Measurements from ENCODE around the gene NPAS1. TPM values are rescaled to one million over a fixed set of nuclear protein-coding genes. Genes with fewer than 3 reads are reported as not detected.
"Not testable (repeated sequence)": the region's sequence is repeated elsewhere in the genome, so short reads cannot be mapped to it uniquely, and the experiment has no call there.

Gene NPAS1
- total and polyA plus RNA-seq, 5 experiments from 2014 or later: 0.16 to 1.1 (median 0.60) TPM

GRCh38 chr19:47044946-47045866 lies 25.6 kb downstream of the NPAS1 start:
- H3K27ac Mint-ChIP-seq: no peak overlapping the region
- no peak overlapping the region for H3K4me3 Mint-ChIP-seq
- POLR2A ChIA-PET: interaction anchor here (0.5 kb wide), 1 partner anchor 87 kb away, joined by 5 read pairs; no protein-coding TSS in a partner anchor
- peaks cover 0 to 6% (median 0%) of the 10 kb centered on the region in 3 donors for H3K36me3 Mint-ChIP-seq
- peaks cover 11 to 24% (median 19%) of the 10 kb centered on the region in 4 donors for H3K4me1 Mint-ChIP-seq
- no peaks in the 10 kb centered on the region for H3K27me3 Mint-ChIP-seq
- DNase-seq (no peak), ATAC-seq (no peak)
- no peaks in the 10 kb centered on the region for H3K9me3 Mint-ChIP-seq

GRCh38 chr19:47045867-47046470 lies 26.3 kb downstream of the NPAS1 start:
- ATAC-seq (no peak), DNase-seq (no peak)
- Mint-ChIP-seq H3K27ac (peak overlapping the region in 3 of 10 donors; percentile 40 to 77 (median 65)), H3K4me3 (peak overlapping the region in 1 of 10 donors; percentile 15), H3K9me3 (no peaks in the 10 kb centered on the region), H3K4me1 (peaks cover 11 to 24% (median 19%) of the 10 kb centered on the region in 4 donors), H3K27me3 (no peaks in the 10 kb centered on the region), H3K36me3 (peaks cover 0 to 6% (median 0%) of the 10 kb centered on the region in 3 donors)
- POLR2A ChIA-PET: no interaction called here

GRCh38 chr19:47047272-47047762 lies 27.7 kb downstream of the NPAS1 start:
- H3K4me3 Mint-ChIP-seq: peak overlapping the region; percentile 89 to 98 (median 95)
- peak overlapping the region; percentile 8 to 96 (median 78) for H3K27ac Mint-ChIP-seq
- H3K4me1 Mint-ChIP-seq: peaks cover 11 to 24% (median 19%) of the 10 kb centered on the region in 4 donors
- H3K27me3 Mint-ChIP-seq: no peaks in the 10 kb centered on the region
- peaks cover 0 to 2% (median 0%) of the 10 kb centered on the region in 3 donors for H3K36me3 Mint-ChIP-seq
- ATAC-seq: no peak
- POLR2A ChIA-PET: interaction anchor here (0.9 to 2.7 kb wide), 5 partner anchors 9 to 192 kb away, joined by 3 to 19 read pairs (median 6); partner anchors contain the start of gene ZC3H4
- DNase-seq: no peak
- H3K9me3 Mint-ChIP-seq: no peaks in the 10 kb centered on the region

DNA sequence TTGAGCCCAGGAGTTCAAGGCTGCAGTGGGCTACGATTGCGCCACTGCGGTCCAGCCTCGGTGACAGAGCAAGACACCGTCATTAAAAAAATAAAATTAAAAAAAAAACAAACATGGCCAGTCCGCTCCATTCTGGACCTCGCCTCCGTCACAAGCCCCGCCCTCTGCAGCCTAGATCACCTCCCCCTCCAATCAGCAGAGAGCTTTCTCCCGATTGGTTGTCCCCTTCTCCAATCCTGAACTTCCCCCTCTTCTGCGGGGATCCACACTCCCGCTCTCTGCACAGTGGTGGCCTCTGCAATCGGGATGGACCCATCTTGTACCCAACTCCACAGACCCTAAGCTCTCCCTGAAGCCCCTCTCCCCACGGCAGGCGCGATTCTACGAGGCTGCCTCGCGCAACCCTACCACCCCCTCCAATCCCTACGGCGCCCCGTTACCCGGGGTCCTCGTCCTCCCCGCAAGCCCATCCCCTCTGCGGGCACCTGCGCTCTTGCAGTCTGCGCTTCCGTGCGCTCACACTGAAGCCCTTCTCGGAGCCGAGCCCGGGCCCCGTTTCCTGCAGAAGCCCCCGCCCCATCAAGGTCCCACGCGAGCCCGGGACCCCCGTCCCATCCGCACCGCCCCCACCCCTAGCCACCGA lies 28.2 kb downstream of the NPAS1 start:
- POLR2A ChIA-PET: interaction anchor here (0.5 to 2.7 kb wide), 8 partner anchors 10 to 1582 kb away, joined by 3 to 19 read pairs (median 6); partner anchors contain the start of gene ZC3H4
- peak overlapping the region; percentile 89 to 98 (median 95) for H3K4me3 Mint-ChIP-seq

DNA sequence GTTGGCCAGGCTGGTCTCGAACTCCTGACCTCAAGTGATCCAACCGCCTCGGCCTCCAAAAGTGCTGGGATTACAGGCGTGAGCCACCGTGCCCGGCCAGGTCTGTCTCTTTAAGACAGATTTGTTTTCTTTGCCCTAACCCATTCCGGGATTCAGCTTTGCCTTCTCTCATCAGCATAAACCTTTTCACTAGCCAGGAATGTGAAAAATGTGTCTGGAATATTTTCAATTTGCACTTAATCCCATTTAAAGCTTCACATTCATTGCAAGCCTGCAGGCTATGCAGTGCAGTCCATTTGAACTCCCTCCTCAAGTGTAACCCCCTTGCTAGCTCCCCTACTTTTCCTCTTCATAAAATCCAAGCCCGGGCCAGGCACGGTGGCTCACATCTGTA lies 29.7 kb downstream of the NPAS1 start:
- Mint-ChIP-seq H3K4me1 (peaks cover 11 to 24% (median 19%) of the 10 kb centered on the region in 4 donors), H3K36me3 (no peaks in the 10 kb centered on the region), H3K27me3 (peaks cover 0 to 6% (median 0%) of the 10 kb centered on the region in 5 donors), H3K27ac (peak overlapping the region in 7 of 10 donors; percentile 21 to 95 (median 91)), H3K4me3 (peak overlapping the region; percentile 80 to 99 (median 96)), H3K9me3 (no peaks in the 10 kb centered on the region)
- DNase-seq: no peak
- ATAC-seq: no peak
- POLR2A ChIA-PET: interaction anchor here (1.2 to 2.7 kb wide), 2 partner anchors 14 to 64 kb away, joined by 3 to 19 read pairs; partner anchors contain the start of gene ZC3H4

More for the DNA sequence above, 28.2 kb downstream of the NPAS1 start:
- DNase-seq: peak; percentile 41 to 77 (median 56)
- H3K36me3 Mint-ChIP-seq: peaks cover 0 to 2% (median 0%) of the 10 kb centered on the region in 3 donors
- peaks cover 11 to 24% (median 19%) of the 10 kb centered on the region in 4 donors for H3K4me1 Mint-ChIP-seq
- H3K27ac Mint-ChIP-seq: peak overlapping the region; percentile 81 to 97 (median 94)
- ATAC-seq: peak; percentile 50 to 54
- no peaks in the 10 kb centered on the region for H3K9me3 Mint-ChIP-seq
- H3K27me3 Mint-ChIP-seq: no peaks in the 10 kb centered on the region

DNA sequence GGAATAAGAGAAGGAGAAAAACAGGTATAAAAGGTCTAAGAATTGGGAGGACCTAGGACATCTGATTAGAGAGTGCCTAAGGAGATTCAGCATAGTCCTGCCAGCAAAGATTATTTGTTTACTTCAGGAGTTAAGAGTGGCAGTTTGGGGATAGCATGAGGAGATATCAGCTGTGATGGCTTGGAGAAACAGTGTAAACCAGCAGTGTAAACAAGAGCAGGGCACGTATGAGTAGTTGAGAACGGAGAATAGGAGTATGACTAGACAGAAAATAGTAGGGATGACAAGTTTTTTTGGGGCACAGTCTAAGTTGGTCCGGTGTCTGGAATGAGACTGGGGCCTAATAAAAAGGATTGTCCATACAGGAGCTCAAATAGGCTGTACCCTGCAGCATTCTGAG lies 30.9 kb downstream of the NPAS1 start:
- ATAC-seq, H3K36me3 Mint-ChIP-seq, POLR2A ChIA-PET, H3K27ac Mint-ChIP-seq, H3K9me3 Mint-ChIP-seq, DNase-seq: not testable (repeated sequence)
- H3K4me1 Mint-ChIP-seq: peaks cover 11 to 24% (median 19%) of the 10 kb centered on the region in 4 donors
- peak overlapping the region in 1 of 10 donors; percentile 11 for H3K4me3 Mint-ChIP-seq
- peaks cover 0 to 12% (median 0%) of the 10 kb centered on the region in 5 donors for H3K27me3 Mint-ChIP-seq

GRCh38 chr19:47056411-47056810 lies 36.8 kb downstream of the NPAS1 start:
- POLR2A ChIA-PET: interaction anchor here (0.7 kb wide), 1 partner anchor 18 kb away, joined by 3 read pairs; no protein-coding TSS in a partner anchor
- Mint-ChIP-seq H3K36me3 (no peaks in the 10 kb centered on the region), H3K4me1 (no peaks in the 10 kb centered on the region), H3K27ac (no peak overlapping the region), H3K9me3 (no peaks in the 10 kb centered on the region), H3K27me3 (peaks cover 0 to 12% (median 0%) of the 10 kb centered on the region in 5 donors), H3K4me3 (no peak overlapping the region)
- ATAC-seq (no peak), DNase-seq (no peak)

GRCh38 chr19:47057328-47057727 lies 37.7 kb downstream of the NPAS1 start:
- peaks cover 0 to 12% (median 0%) of the 10 kb centered on the region in 5 donors for H3K27me3 Mint-ChIP-seq
- H3K4me1 Mint-ChIP-seq: no peaks in the 10 kb centered on the region
- no peaks in the 10 kb centered on the region for H3K36me3 Mint-ChIP-seq
- no peak overlapping the region for H3K4me3 Mint-ChIP-seq
- POLR2A ChIA-PET: interaction anchor here (1.4 kb wide), 1 partner anchor 13 kb away, joined by 3 read pairs; no protein-coding TSS in a partner anchor
- DNase-seq (no peak), ATAC-seq (no peak)
- no peak overlapping the region for H3K27ac Mint-ChIP-seq
- no peaks in the 10 kb centered on the region for H3K9me3 Mint-ChIP-seq

DNA sequence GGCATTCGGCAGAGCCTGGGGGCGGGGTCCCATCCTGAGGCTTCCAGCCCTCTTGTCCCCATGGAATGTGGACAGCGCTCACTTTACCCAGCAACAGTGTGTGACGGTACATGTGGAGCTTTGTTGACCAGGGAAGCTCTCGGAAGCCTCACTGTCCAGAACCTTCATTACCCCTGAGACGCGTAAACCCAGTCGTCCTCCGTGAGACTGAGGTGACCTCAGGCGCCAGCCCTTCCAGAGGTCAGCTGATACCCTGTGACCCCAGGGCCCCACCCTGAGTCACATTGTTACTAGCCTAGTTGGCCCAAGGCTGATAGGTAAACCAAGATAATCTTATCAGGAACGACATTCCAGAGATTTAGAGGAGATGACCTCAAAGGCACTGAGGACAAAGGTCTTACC lies 39.0 kb downstream of the NPAS1 start:
- H3K27me3 Mint-ChIP-seq: peaks cover 0 to 12% (median 0%) of the 10 kb centered on the region in 5 donors
- no peak overlapping the region for H3K27ac Mint-ChIP-seq
- H3K4me3 Mint-ChIP-seq: no peak overlapping the region
- DNase-seq (no peak), ATAC-seq (no peak)
- POLR2A ChIA-PET: interaction anchor here (1.4 kb wide), 1 partner anchor 12 kb away, joined by 3 read pairs; no protein-coding TSS in a partner anchor
- no peaks in the 10 kb centered on the region for H3K4me1 Mint-ChIP-seq
- H3K36me3 Mint-ChIP-seq: no peaks in the 10 kb centered on the region
- H3K9me3 Mint-ChIP-seq: no peaks in the 10 kb centered on the region

DNA sequence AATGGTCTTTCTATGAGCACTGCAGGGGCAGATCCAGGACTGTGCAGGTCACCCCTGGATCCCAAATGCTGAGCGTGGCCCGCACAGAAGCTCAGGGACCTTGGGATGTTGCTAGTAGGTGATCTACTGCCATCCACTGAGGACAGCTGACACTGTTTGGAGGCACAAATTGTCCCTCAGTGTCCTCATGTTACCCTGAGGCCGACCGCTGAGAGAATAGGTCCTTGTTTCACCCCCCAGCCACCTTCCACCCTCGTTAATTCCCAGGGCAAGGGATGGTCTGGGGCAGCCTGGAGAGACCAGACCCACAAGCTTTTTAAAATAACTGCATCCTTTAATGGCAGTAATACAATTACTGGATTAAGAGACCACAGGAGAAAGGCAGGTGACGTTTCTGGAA lies 44.2 kb downstream of the NPAS1 start:
- H3K27ac Mint-ChIP-seq: no peak overlapping the region
- no peaks in the 10 kb centered on the region for H3K9me3 Mint-ChIP-seq
- no peaks in the 10 kb centered on the region for H3K27me3 Mint-ChIP-seq
- DNase-seq: no peak
- POLR2A ChIA-PET: no interaction called here
- no peak for ATAC-seq
- H3K4me3 Mint-ChIP-seq: no peak overlapping the region
- peaks cover 0 to 35% (median 0%) of the 10 kb centered on the region in 3 donors for H3K36me3 Mint-ChIP-seq
- H3K4me1 Mint-ChIP-seq: no peaks in the 10 kb centered on the region

- POLR2A ChIA-PET: no interaction called here
- no peak overlapping the region for H3K27ac Mint-ChIP-seq
- peaks cover 0 to 45% (median 3%) of the 10 kb centered on the region in 3 donors for H3K36me3 Mint-ChIP-seq
- H3K9me3 Mint-ChIP-seq: no peaks in the 10 kb centered on the region
- H3K4me3 Mint-ChIP-seq: no peak overlapping the region
- ATAC-seq: no peak
- no peaks in the 10 kb centered on the region for H3K27me3 Mint-ChIP-seq
- no peaks in the 10 kb centered on the region for H3K4me1 Mint-ChIP-seq
- no peak for DNase-seq
Measured at GRCh38 chr19:47065242-47065641, 45.6 kb downstream of the NPAS1 start.

All from naive thymus-derived CD8-positive, alpha-beta T cell (primary cell).